ENCODE results near the gene IGDCC3.

Gene IGDCC3

GRCh38 chr15:65386376-65386775 is 8.6 kb upstream of the IGDCC3 start:
- DNase-seq: no peak

GRCh38 chr15:65385870-65386258 is 8.1 kb upstream of the IGDCC3 start:
- no peak for DNase-seq

GRCh38 chr15:65384895-65385869 is 7.4 kb upstream of the IGDCC3 start:
- DNase-seq: peak; percentile 13

DNA sequence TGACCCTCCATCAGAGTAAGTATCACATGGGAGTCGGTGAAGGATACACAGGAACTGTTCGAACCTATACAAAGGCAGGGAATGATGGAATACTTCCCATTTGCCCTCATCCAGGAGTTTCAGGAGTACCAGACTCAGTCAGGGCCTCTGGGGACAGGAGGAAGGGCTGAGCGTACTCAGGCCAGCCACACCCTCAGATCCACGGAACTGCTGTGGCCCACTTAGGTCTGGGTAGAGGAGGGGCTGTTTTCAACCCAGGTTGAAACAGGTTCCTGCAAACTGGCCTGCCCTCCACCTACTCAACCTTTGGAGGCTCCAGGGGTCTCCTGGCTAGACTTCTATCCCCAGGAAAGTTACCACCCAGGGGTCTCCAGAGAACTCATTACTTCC is 6.7 kb upstream of the IGDCC3 start:
- DNase-seq: no peak

- no peak for DNase-seq
Observed at GRCh38 chr15:65383991-65384390, 6.2 kb upstream of the IGDCC3 start.

- no peak for DNase-seq
Observed at GRCh38 chr15:65383456-65383855, 5.7 kb upstream of the IGDCC3 start.

- DNase-seq: no peak
Observed at GRCh38 chr15:65382921-65383320, 5.1 kb upstream of the IGDCC3 start.

GRCh38 chr15:65382146-65382491 is 4.3 kb upstream of the IGDCC3 start:
- DNase-seq: no peak

DNA sequence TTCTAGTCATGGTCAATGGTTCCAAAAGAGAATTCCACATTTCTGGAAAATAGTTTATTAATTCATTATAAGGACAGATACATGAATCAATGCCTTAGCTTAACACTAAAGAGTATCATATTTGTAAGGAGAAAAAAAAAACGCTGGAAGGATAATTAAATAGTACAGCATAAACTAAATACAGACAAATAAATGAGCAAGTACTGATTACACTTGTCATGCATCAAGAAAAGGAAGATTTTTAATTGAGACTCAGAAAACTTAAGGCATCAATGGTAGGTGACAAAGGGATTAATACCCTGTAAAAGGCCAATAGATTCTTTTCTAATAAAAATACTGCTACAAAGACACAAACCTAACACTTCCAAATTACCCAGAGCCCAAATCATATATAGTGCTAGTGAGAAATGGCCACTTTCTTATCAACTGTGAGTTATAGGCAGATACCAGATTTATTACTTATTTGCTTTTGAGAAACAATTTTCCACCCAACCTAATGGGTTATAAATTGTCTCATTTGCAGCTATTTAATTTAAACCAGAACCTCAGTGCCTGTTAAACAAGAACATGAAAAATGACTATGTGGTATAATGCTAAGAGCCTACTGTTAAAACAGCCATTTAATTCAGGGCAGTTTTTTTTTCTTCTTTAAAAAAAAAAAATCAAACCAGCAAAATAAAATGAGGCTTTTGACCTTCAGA is 3.8 kb upstream of the IGDCC3 start:
- no peak for DNase-seq

- DNase-seq: no peak
Observed at GRCh38 chr15:65379986-65380385, 2.2 kb upstream of the IGDCC3 start.

DNA sequence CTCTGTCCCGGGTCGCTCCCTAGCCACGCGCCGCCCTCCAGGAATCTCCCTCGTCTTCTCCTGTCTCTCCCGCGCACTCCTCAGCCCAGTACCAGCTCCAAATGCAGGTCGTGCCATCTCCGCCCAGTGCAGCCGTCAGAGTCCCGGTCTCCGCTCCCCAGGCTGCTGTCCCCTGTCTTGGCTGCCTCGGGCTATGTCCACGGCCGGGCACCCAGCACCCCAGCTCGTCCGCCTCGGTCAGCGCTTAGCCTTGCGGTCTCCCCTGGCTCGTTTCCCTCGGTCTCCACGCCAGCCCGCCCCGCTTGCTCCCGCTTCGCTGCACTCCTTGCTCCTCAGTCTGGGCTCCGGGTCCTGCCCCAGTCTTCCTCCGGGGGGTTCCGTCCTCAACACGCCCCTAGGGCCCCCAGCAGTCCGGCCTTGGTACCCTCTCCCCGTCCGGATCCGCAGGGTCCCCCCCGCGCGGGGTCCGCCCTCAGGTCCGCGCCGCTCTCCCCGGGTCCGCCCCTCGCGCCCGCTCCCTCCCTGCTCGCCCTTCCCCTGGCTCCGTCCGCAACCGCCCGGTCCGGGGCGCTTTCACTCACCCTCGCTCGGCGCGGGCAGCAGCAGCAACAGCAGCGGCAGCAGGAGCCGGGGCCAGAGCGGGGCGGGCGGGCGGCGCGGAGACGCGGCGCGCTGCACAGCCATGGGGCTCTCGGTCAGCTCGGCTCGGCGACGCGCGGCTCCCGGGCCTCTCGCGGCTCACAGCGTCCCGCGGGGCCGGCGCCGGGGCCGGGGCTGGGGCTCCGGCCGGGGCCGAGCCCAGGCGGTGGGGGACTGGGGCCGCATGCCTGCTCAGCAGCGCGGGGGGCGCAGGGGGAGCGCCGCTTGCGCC is 462 bp downstream of the IGDCC3 start:
- DNase-seq: no peak

DNA sequence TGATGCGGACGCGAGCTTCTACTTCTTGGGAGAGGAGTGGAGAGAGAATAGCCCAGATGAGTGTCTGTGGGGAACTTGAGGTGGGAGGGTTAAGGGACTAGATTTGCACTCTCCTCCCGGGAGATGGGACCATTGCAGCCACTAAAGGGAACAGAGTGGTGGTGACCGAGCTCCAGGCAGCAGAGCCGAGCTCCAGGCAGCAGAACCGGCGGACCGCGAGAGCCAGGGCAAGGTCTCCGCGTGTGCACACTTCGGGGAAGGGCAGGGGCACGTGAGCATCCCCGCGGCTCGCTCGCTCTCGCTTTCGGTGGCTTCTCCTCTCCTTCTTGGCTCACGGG is 1.1 kb downstream of the IGDCC3 start:
- no peak for DNase-seq

DNA sequence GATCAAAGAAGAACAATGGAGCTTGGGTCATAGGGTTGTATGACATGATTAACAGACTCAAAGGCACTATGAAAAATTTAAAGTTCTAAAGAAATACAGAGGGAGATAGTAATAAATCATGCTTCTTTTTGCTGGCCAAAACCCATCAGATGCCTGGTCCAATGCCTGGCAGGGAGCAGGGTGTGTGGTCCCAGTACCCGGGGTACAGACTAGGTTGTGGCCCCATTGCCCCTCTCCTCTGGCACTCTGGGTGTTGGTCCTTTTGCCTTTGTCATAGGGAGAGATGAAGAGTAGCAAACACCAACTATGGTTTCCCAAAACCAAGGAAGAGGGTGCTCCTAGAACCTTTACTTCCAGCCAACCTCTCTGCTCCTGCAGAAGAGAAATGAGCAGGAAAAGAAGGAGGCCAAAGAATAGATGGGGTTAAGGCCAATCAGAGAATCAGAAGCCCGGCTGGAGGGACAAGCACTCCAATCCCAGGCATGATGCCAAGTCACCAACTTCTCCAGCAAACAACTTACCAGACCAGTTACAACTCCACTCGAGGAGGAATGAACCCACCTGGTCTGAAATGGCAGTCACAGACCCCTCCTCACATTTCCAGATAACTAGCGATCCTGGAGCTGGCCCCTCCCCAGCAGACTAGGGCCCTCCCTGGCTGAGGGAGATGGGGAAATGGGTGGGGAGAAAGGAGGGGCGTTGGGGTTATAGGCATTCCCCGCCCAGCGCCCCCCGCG is 1.8 kb downstream of the IGDCC3 start:
- DNase-seq: no peak

DNA sequence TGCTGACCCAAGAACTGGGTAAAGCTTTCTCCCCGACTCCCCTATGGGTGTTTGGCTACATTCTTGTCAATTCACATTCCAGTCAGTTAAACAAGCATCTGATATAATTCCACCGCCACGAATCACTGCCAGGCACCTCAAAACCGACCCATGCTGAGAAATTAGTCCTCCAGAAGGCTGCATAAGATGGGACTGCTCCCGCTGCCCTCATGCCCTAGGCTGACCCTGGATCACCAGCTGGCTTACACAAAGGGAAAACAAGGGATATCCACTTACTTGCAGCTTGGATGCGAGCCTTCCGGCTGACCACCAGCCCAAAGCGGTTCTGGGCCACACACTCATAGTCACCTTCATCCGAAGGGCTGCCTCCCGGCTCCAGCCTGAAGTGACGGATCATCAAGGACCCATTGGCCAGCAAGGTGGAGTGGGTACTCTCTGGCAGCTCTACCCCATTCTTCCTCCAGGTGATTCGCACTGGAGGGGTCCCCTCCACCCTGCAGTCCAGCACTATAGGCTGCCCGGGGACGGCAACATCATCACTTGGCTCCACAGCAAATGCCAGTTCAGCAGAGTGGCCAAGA is 2.9 kb downstream of the IGDCC3 start:
- DNase-seq: no peak

GRCh38 chr15:65374334-65374733 is 3.5 kb downstream of the IGDCC3 start:
- DNase-seq: no peak

DNA sequence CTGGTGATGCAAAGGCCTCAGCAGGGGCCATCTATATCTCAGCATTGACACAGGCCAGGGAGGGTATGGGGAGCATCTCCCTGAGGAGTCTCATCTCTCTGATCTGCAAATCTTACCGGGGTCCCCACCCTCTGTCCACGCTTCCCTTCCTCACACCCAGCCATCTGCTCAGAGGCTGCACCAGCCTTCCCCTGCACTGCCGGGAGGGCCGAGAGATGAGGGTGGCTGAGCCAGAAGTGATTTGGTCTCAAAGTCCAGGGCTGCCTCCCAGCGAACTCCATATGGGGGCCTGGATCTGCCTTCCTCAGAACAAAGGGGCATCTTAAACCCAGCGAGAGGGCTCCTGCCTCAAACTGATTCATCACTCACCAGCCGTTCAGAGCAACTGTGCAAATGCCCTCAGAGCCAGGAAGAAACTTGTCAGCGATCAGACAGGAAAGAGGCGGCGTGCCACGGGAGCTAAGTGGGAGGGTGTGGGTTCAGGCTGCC is 4.6 kb downstream of the IGDCC3 start:
- no peak for DNase-seq

- DNase-seq: peak; percentile 14
Observed at GRCh38 chr15:65372787-65373067, 5.1 kb downstream of the IGDCC3 start.

DNA sequence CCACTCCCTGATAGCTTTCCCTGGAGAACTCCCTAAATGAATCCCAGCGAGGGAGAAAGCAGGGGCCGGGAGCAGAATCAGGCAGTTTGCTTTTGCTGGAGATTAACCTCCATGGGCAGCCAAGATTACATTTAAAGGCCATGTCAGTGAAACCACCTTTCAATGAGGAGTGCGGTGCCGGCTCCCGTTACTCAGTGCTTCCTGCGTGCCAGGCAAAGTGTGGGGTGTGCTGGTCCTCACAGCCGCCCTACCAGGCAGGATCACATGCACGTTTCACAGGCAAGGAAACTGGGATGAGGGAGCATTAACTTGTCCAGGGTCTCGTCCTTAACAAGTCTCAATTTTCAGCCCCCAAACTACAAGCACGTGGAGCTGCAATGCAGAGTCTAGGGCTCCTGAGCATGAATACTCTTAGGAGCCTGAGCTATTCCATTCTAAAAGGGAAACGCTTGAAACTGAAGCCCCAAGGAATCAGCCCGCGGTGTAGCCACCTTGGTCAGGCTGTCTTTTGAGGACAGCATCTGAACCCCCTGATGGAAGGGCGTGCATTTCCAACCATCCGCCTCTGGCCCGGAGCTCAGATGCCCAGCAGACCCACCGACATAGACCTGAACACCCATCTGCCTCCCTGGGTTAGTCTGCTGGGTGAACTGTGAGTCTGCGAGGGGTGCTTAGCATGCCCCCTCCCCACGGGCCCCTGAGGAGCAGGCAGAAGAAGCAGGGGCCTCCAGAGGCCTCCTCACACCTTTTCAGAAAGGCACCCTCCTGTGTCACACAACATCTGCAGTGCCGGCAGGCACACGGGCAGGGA is 5.6 kb downstream of the IGDCC3 start:
- DNase-seq: no peak

DNA sequence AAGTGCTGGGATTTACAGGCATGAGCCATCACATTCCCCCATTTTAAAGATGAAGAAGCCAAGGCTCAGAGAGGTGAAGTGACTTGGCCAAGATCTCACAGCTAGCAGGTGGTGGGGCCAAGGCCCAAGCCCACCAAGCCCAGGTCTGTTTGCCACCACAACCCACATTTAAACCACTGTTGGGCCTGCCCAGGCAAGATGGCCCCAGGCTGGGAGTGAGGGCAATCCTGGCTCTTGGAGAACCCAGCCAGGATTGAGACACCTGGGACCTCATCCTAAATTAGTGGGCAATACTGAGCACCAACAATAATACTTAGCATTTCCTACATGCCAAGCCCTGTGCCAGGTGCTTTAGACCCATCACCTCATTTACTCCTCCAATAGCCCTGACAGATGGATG is 6.9 kb downstream of the IGDCC3 start:
- DNase-seq: no peak

DNA sequence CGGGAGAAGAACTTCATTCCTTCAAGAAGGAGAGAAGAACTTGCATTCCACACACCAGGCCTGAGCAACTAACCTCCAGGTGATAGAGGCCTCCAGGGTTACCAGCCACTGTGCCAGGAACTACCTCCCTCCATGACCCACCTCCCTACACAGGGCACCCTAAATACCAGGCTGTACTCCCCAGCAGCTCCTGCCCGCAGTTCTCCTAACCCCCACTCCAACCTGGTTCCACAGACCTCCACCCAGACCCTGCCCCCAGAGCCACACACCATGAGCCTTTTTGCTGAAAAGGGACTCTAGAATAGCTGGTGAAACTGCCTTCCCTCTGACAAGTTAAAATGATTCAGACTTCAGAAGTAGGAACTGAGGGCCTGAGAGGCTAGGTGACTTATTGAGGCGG is 8.2 kb downstream of the IGDCC3 start:
- DNase-seq: no peak

GRCh38 chr15:65369212-65369547 is 8.6 kb downstream of the IGDCC3 start:
- DNase-seq: no peak

Data from DMS153 (cell line).